Measurements from ENCODE around the gene NDST1.

NDST1 gene

DNA sequence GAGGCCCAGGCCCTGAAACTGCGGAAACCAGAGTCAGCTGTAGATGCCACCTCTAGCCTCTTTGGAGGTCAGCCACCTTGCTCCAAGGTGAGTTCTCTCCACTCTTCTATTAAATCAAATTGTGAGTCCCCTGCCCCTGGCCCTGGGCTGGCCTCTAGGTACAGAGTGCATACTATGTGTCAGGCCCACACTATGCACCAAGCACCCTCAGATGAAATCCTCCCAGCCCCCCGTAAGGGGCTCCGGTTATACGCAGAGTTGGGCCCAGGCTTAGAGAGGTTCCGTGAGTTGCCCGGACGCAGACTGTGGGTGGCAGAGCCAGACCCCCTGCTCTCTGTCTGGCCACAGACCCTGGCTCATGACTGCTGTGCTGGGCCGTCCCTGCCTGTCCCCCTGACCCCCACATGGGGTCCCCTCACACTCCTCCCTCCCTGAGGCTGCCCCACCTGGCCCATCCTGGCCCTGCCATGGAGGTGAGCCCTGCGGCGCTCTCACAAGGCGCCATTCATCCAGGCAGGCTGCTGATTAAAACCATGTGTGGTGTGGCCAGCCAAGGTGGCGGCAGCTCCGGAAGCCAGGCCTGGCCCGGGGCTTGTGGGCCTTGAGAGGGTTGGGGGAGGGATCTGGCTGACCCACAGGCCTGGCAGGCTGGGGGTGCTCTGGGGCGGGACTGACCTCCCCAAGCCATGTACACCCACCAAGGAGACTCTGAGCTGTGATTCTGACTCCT is 67.1 kb downstream of the NDST1 start:
- no peak for DNase-seq

- no peak for DNase-seq
These were observed 68.0 kb downstream of the NDST1 start for GRCh38 chr5:150575745-150576448.

DNA sequence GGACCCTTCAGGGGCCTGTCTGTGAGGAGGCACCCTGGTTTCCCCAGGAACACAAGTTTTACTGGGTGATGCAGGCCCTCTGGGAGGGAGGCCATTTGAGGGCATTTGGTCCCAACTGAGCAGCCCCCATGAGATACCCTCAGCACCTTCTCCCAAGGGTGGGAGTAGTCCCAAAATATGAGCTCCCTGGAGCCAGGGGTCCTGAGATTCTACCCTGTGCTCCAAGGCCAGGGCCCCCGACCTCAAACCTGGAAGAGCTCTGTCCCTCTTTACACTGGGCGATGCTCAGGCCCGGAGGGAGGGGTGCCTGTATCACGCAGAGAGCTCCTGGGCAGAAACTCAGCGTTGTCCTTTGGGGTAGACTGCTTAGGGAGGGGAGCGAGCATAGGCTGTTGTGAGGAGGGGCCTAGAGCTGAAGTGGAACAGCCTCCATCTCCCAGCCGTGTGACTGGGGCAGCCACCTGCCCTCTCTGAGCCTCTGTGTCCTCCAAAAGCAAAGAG is 68.6 kb downstream of the NDST1 start:
- DNase-seq, result no peak

DNA sequence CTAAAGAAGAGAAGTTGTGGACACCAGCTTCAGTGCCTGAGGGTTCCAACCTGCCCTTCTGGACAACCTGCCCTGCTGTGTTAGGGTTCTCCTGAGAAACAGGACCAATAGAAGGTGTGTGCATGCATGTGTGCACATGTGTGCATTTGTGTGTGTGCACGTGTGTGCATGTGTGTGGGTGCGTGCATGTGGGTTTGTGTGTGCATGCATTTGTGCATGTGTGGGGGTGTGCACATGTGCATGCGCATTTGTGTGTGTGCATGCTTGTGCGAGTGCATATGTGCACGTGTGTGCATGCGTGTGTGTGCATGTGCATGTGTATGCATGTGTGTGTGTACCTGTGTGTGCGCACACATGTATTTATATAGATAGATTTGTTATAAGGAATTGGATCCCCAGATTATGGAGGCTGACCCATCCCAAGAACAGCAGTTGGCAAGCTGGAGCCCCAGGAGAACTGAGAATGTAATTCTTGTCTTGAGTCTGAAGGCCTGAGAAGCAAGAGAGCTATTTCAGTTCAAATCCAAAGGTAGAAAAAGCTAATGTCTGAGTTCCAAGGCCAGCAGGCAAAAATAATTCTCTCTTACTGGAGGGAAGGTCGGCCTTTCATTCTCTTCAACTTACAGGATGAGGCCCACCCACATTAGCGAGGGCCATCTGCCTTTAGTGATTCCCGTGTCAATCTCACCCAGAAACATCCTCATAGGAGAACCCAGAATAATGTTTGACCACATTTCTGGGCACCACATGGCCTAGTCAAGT is 69.6 kb downstream of the NDST1 start:
- DNase-seq, result no peak

- DNase-seq, result no peak
These were observed 71.0 kb downstream of the NDST1 start for GRCh38 chr5:150578781-150579461.

- DNase-seq, result no peak
These were observed 71.8 kb downstream of the NDST1 start for GRCh38 chr5:150579462-150580400.

DNA sequence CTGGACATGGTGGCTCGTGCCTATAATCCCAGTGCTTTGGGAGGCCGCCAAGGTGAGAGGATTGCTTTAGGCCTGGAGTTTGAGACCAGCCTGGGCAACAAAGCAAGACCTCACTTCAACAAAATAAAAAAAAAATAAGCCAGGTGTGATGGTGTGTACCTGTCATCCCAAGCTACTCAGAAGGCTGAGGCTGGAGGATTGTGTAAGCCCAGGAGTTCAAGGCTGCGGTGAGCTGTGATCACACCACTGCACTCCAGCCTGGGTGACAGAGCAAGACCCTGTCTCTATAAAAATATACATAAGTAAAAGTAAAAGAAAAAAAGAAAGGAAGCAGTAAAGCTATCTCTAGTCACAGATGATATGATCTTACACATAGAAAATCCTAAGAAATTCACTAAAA is 73.0 kb downstream of the NDST1 start:
- DNase-seq, result no peak

DNA sequence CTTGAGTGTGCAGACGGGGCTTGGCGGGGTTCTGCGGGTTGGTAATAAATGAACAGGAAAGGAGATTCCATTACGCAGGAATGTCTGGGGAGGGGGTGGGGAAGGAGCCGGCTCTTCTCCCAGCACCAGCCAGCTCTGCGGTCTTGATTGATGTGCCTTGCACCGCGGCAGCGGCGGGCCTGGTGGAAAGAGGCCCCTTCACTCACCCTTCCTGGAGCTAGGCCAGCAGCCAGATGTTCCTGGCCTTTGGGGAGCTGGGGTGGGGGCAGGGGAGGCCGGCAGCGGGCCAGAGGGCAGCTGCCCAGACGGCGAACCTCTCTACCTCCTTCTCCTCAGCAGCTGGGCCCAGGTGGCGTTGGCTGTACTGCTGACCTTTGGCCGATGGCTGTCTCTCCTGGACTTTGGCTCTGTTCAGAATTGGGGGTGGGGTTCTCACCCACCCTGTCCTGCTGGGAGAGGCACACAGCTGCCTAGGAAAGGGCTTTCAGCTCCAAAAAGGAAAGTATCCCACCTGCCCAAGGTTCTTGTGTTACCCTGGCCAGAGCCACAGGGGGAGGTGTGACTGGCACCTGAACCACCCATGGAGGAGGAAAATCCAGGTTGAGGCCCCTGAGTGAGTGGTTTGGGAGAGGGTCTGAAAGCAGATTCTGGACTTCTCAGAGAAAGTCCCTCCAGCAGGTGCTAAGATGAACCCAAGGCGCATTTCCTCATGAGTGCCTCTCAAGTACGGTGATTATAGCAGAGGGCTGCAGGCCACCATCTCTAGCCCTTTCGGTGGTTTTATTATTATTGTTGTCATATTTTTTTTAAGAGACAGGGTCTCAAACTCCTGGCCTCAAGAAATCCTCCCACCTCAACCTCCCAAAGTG is 74.5 kb downstream of the NDST1 start:
- no peak for DNase-seq

GRCh38 chr5:150583541-150584225 is 75.8 kb downstream of the NDST1 start:
- DNase-seq, result no peak

GRCh38 chr5:150584556-150585335 is 76.8 kb downstream of the NDST1 start:
- no peak for DNase-seq

- no peak for DNase-seq
These were observed 77.9 kb downstream of the NDST1 start for GRCh38 chr5:150585781-150586341.

- no peak for DNase-seq
These were observed 79.1 kb downstream of the NDST1 start for GRCh38 chr5:150587016-150587415.

GRCh38 chr5:150587856-150588595 is 80.1 kb downstream of the NDST1 start:
- DNase-seq, result no peak

DNA sequence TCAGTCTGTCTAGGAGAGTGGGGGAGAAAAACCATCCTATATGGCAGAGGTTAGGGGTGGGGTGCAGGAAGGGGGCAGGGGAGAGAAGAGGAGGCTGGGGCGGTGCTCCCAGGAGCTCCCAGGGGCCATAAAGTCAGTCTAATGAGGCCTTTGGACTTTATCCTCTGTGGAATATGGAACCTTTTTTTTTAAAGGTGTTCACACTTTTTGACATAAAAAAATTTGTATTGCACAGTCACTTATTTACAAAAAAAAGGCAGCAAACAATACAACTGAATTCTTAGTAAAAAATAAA is 80.6 kb downstream of the NDST1 start:
- no peak for DNase-seq

GRCh38 chr5:150589862-150590601 is 82.1 kb downstream of the NDST1 start:
- no peak for DNase-seq

DNA sequence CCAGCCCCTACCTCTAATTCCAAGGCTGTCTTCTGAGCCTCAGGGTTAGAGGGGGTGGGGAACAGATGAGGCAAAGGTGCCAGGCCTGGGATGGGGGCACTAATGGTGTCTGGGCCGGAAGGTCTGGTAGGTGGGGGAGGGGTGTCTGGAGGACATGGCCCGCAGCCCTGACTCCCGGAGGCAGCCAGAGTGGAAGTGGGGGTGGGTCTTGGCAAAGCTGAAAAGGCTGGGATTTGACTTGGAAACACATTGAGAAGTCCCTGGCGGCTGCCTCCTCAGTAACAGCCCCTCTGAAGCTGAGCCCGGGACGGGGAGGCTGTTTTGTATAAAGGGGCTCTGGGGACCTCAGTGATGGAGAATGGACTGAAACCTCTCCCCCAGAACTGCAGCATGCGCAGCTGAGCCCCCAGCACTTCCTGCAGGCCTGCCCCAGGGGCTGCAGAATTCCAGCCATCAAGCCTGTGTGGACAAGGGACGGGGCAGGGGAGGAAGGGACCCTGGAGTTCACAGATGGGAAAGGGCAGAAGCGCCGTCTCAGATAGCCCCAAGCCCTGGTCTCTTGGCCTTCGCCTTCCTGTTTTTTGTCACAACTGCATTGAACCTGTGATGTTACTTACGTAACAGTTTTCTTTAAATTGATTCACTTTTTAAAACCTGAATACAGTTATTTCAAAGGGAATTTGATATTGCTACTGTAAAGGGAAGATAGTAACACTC is 83.2 kb downstream of the NDST1 start:
- DNase-seq, result no peak

- no peak for DNase-seq
These were observed 85.7 kb downstream of the NDST1 start for GRCh38 chr5:150593593-150593992.

All from CD4-positive, alpha-beta T cell treated with Interleukin-15 for 1 hour (primary cell).